IMR-90 (cell line): Measurements from ENCODE around the gene DGKD. TPM values are rescaled to one million over a fixed set of nuclear protein-coding genes. Genes with fewer than 3 reads are reported as not detected.

Experiments
- ATAC-seq: fragments of 200-7000 bp; cut with Tn5 transposase; 2 replicates; pipeline ENCODE4 v1.9.1; 2020; ENCODE audit warnings: low read depth, mild to moderate bottlenecking, moderate library complexity
- BruUV-seq: library from RNA; stranded (reverse); fragments of 400-500 nt; replicated peaks from 2 replicates; lab custom pipeline; 2021; lab: Mats Ljungman, UMichigan
- CTCF ChIA-PET: fragments of 300-600 bp; formaldehyde crosslinking; extraction: SDS; loops from one replicate; lab custom pipeline; 2021; ENCODE audit warnings: antibody characterized with exemption; lab: Yijun Ruan, JAX
- POLR2A ChIA-PET: fragments of 300-600 bp; sonication (Branson Sonifier 250); formaldehyde crosslinking; loops from one replicate; lab custom pipeline; 2022; ENCODE audit warnings: antibody characterized with exemption; ENCODE audit not compliant: unreplicated experiment; lab: Charles Lee
- DNase-seq: peaks from one replicate; pipeline ENCODE4 v3.0.0; 2013
- H2AFZ ChIP-seq: replicated peaks from 2 replicates; pipeline ENCODE3; 2013; ENCODE audit warnings: low read length, mild to moderate bottlenecking; ENCODE audit not compliant: poor library complexity
- H2AK5ac ChIP-seq: 2 replicates; pipeline ENCODE4 v1.6.1; 2013; ENCODE audit warnings: low read depth, low read length, inconsistent platforms
- H2AK9ac ChIP-seq: replicated peaks from 2 replicates; pipeline ENCODE3; 2013; ENCODE audit warnings: mild to moderate bottlenecking, low read depth, low read length, moderate library complexity; ENCODE audit not compliant: poor library complexity
- H2BK120ac ChIP-seq: 2 replicates; pipeline ENCODE4 v1.6.1; 2013; ENCODE audit warnings: low read depth, low read length, inconsistent platforms
- H2BK15ac ChIP-seq: 3 replicates; pipeline ENCODE4 v1.6.1; 2013; ENCODE audit warnings: low read depth, low read length, inconsistent platforms
- H2BK20ac ChIP-seq: 2 replicates; pipeline ENCODE4 v1.6.1; 2013; ENCODE audit warnings: low read depth, mild to moderate bottlenecking, inconsistent platforms, low read length, moderate library complexity
- H2BK5ac ChIP-seq: 2 replicates; pipeline ENCODE4 v1.6.1; 2013; ENCODE audit warnings: mild to moderate bottlenecking, low read depth, low read length, inconsistent platforms; ENCODE audit not compliant: poor library complexity, severe bottlenecking
- H3K14ac ChIP-seq: replicated peaks from 2 replicates; pipeline ENCODE4 v1.6.1; 2013; ENCODE audit warnings: low read depth, low read length, inconsistent platforms
- H3K18ac ChIP-seq: 2 replicates; pipeline ENCODE4 v1.6.1; 2013; ENCODE audit warnings: low read depth, low read length, control low read depth
- H3K23ac ChIP-seq: 2 replicates; pipeline ENCODE4 v1.6.1; 2013; ENCODE audit warnings: low read depth, low read length, inconsistent platforms
- H3K27ac ChIP-seq: 2 replicates; pipeline ENCODE4 v1.5.1; 2013; ENCODE audit warnings: mild to moderate bottlenecking, control low read depth, low read length; ENCODE audit not compliant: insufficient read depth
- H3K27me3 ChIP-seq: 2 replicates; pipeline ENCODE4 v1.6.1; 2013; ENCODE audit warnings: low read length; ENCODE audit not compliant: control insufficient read depth, insufficient read depth
- H3K36me3 ChIP-seq: 2 replicates; pipeline ENCODE4 v1.6.1; 2013; ENCODE audit warnings: low read length, mixed read lengths; ENCODE audit not compliant: control insufficient read depth, insufficient read depth
- H3K4ac ChIP-seq: 2 replicates; pipeline ENCODE4 v1.6.1; 2013; ENCODE audit warnings: low read depth, low read length, inconsistent platforms
- H3K4me1 ChIP-seq: 2 replicates; pipeline ENCODE4 v1.6.1; 2013; ENCODE audit warnings: low read length, mixed read lengths; ENCODE audit not compliant: control insufficient read depth, insufficient read depth
- H3K4me2 ChIP-seq: 2 replicates; pipeline ENCODE4 v1.6.1; 2013; ENCODE audit warnings: low read depth, mild to moderate bottlenecking, control low read depth, low read length, moderate library complexity
- H3K4me3 ChIP-seq: 2 replicates; pipeline ENCODE4 v1.5.1; 2013; ENCODE audit warnings: low read depth, mild to moderate bottlenecking, control low read depth, low read length, moderate library complexity; ENCODE audit not compliant: insufficient read depth
- H3K56ac ChIP-seq: 2 replicates; pipeline ENCODE4 v1.6.1; 2013; ENCODE audit warnings: low read length, inconsistent platforms; ENCODE audit not compliant: insufficient read depth; ENCODE audit errors: extremely low read depth
- H3K79me1 ChIP-seq, 2 experiments: 2 replicates each; pipeline ENCODE4 v1.6.1; 2013; ENCODE audit warnings: low read length in 2 of 2, inconsistent platforms in 1 of 2, low read depth in 1 of 2
- H3K9ac ChIP-seq: 2 replicates; pipeline ENCODE4 v1.6.1; 2013; ENCODE audit warnings: low read depth, low read length, control low read depth
- H3K9me1 ChIP-seq: 2 replicates; pipeline ENCODE4 v1.6.1; 2013; ENCODE audit warnings: low read length, inconsistent platforms; ENCODE audit not compliant: insufficient read depth
- H3K9me3 ChIP-seq: 2 replicates; pipeline ENCODE4 v1.6.1; 2013; ENCODE audit warnings: low read length; ENCODE audit not compliant: control insufficient read depth, insufficient read depth
- H4K20me1 ChIP-seq: 2 replicates; pipeline ENCODE4 v1.6.1; 2013; ENCODE audit warnings: low read length, inconsistent platforms; ENCODE audit not compliant: insufficient read depth
- H4K5ac ChIP-seq: 2 replicates; pipeline ENCODE4 v1.6.1; 2013; ENCODE audit warnings: mild to moderate bottlenecking, low read depth, low read length, control low read depth
- H4K8ac ChIP-seq, 2 experiments: 2 replicates each; pipeline ENCODE4 v1.6.1; 2013; ENCODE audit warnings: low read depth in 2 of 2, low read length in 2 of 2, control low read depth in 1 of 2, inconsistent platforms in 1 of 2
- H4K91ac ChIP-seq: 2 replicates; pipeline ENCODE4 v1.6.1; 2013; ENCODE audit warnings: low read depth, low read length, inconsistent platforms; ENCODE audit not compliant: insufficient read depth
- BHLHE40 ChIP-seq: fragments of 150-350 bp; IDR thresholded peaks from 2 replicates; pipeline ENCODE4 v1.6.1; 2016; ENCODE audit warnings: mild to moderate bottlenecking, low read depth, low read length
- CEBPB ChIP-seq: IDR thresholded peaks from 2 replicates; pipeline ENCODE4 v1.6.1; 2012; ENCODE audit warnings: low read depth, low read length, improper control_type of control experiment
- CTCF ChIP-seq: conservative IDR thresholded peaks from 2 replicates; pipeline ENCODE4 v1.5.1; 2012; ENCODE audit warnings: mild to moderate bottlenecking, low read depth, low read length, improper control_type of control experiment
- FOS ChIP-seq: fragments of 150-350 bp; IDR thresholded peaks from 2 replicates; pipeline ENCODE4 v1.6.1; 2016; ENCODE audit warnings: low read depth, low read length
- NFE2L2 ChIP-seq: fragments of 150-350 bp; IDR thresholded peaks from 2 replicates; pipeline ENCODE4 v1.6.1; 2016; ENCODE audit warnings: low read depth, mild to moderate bottlenecking, low read length
- RFX5 ChIP-seq: IDR thresholded peaks from 2 replicates; pipeline ENCODE4 v1.8.0; 2012; ENCODE audit warnings: low read depth, mild to moderate bottlenecking, low read length, moderate library complexity
- USF2 ChIP-seq: fragments of 150-350 bp; IDR thresholded peaks from 2 replicates; pipeline ENCODE4 v1.6.1; 2017; ENCODE audit warnings: mild to moderate bottlenecking, antibody characterized with exemption, low read length, low read depth
- WGBS, 2 experiments: methylation state at CpG; one replicate each; pipeline versions ENCODE4 v1.1.5 to v1.1.7; 2013; ENCODE audit warnings: missing lambda C conversion rate in 2 of 2; ENCODE audit not compliant: insufficient read length in 1 of 2; ENCODE audit errors: extremely low coverage in 2 of 2; 5-methylcytosine and 5-hydroxymethylcytosine counted together
- dilution Hi-C: fragments of 300-500 bp; cut with HindIII; formaldehyde crosslinking; loops from one replicate; pipeline ENCODE4 v1.14.3; 2018; ENCODE audit warnings: low sequenced_read_pairs; ENCODE audit not compliant: unreplicated experiment
- in situ Hi-C: fragments of 300-500 bp; cut with MboI; formaldehyde crosslinking; loops from 3 replicates; pipeline ENCODE4 v1.14.3; 2019; ENCODE audit warnings: low sequenced_read_pairs, inconsistent platforms, mixed read lengths
- intact Hi-C: fragments of 100-400 bp; cut with micrococcal nuclease; formaldehyde crosslinking; loops from 2 replicates; pipeline ENCODE4 v1.10.0; 2022
- polyA plus RNA-seq, 3 experiments: library from polyadenylated mRNA; depleted of rRNA; stranded (reverse); fragments of >200 nt; gene quantifications; 2 replicates each; pipeline ENCODE4 v1.2.3, GENCODE V29; 2012; ENCODE audit warnings: low replicate concordance in 1 of 3
- total RNA-seq: library from RNA; depleted of rRNA; stranded (reverse); fragments of >200 nt; gene quantifications from 2 replicates; pipeline ENCODE4 v1.2.3, GENCODE V29; 2012
- TF ChIP-seq, protein P1 (sequence below): fragments of 150-350 bp; IDR thresholded peaks from 2 replicates; pipeline ENCODE4 v1.6.1; 2016; ENCODE audit warnings: low read depth, mild to moderate bottlenecking, low read length, moderate library complexity, borderline replicate concordance

DGKD gene
- total and polyA plus RNA-seq, 2 of the 4 experiments (the other 2 are of a cell fraction) = 6.5 to 10.1 TPM

DNA sequence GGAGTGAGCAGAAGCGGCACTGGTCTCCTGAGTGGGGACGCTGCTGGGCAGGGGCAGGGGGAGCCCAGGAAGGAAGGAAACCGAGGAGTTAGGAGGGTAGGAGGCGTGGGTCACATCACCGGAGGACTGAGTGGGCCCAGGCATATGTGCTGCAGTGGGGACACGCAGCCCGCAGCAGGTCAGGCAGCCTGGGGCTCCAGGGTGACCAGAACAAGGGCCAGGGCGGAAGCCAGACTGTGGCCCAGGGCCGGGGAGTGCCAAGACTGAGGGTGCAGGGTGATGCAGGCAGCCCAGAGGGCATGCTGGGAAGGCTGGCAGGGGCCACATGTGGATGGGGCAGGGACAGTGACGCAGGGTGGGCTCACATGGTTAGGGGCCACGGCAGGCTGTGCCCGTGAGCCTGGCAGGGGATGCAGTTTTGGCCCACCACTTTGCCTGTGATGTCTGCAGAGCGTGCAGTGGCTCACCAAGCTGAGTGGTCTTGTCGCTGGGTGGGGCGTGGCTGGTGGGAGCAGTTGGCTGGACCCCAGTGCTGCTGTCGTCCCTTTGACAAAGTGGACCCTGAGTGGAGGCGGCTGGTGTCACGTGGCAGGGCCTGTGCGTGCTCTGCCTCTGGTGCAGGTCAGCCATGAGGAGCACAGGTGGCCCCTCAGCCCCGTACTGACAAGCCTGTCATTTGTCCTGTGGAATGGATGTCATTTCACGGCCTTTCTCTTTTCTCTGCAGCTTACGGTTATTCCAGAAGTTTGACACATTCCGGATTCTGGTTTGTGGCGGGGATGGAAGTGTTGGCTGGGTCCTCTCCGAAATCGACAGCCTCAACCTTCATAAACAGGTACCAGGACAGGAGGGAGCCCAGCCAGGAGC is 87.1 kb downstream of the DGKD start:
- H3K9me1 ChIP-seq = no peaks in the 10 kb centered on the region; the same call in 1 of the 2 replicates
- dilution Hi-C loops = no loop called here
- H3K4ac ChIP-seq = no peak overlapping the region
- H2BK15ac ChIP-seq = no peak overlapping the region
- H3K56ac ChIP-seq = no peak overlapping the region
- TF ChIP-seq BHLHE40 = no peak
- no peak for TF ChIP-seq RFX5
- TF ChIP-seq FOS = no peak
- no peak for TF ChIP-seq CTCF
- TF ChIP-seq, protein P1, sequence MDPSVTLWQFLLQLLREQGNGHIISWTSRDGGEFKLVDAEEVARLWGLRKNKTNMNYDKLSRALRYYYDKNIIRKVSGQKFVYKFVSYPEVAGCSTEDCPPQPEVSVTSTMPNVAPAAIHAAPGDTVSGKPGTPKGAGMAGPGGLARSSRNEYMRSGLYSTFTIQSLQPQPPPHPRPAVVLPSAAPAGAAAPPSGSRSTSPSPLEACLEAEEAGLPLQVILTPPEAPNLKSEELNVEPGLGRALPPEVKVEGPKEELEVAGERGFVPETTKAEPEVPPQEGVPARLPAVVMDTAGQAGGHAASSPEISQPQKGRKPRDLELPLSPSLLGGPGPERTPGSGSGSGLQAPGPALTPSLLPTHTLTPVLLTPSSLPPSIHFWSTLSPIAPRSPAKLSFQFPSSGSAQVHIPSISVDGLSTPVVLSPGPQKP = no peak
- no peak for TF ChIP-seq CEBPB
- no peak for TF ChIP-seq NFE2L2
- no peak for TF ChIP-seq USF2
- no peak overlapping the region for H3K27ac ChIP-seq
- no peak overlapping the region for H3K4me3 ChIP-seq
- 96% methylated on average over 11 of the region's 26 CpGs; no CpG with 5 or more reads in 1 of the 2 experiments for WGBS, 2 experiments
- H2AK9ac ChIP-seq = peak overlapping the region; percentile 53
- H2AFZ ChIP-seq = no peak overlapping the region
- H3K4me2 ChIP-seq = no peak overlapping the region
- no peaks in the 10 kb centered on the region for H3K9me3 ChIP-seq
- H4K8ac ChIP-seq = no peak overlapping the region
- no peak overlapping the region for H4K5ac ChIP-seq
- no peaks in the 10 kb centered on the region; a peak in 1 of 4 replicates for H3K79me1 ChIP-seq
- no peak for ATAC-seq
- in situ Hi-C loops = loop anchor here (10.0 kb wide), 1 partner anchor 157 kb away; no protein-coding TSS in a partner anchor
- no peak overlapping the region for H2AK5ac ChIP-seq
- intact Hi-C loops = no loop called here
- no peak overlapping the region for H2BK20ac ChIP-seq
- no peaks in the 10 kb centered on the region for H3K27me3 ChIP-seq
- POLR2A ChIA-PET = no interaction called here
- no peak overlapping the region for H4K91ac ChIP-seq
- DNase-seq = no peak
- BruUV-seq = no TSS peak
- H3K36me3 ChIP-seq = peaks cover 22% of the 10 kb centered on the region
- H3K18ac ChIP-seq = no peak overlapping the region
- H3K4me1 ChIP-seq = no peaks in the 10 kb centered on the region
- no peak overlapping the region for H3K23ac ChIP-seq
- no peak overlapping the region for H2BK120ac ChIP-seq
- H2BK5ac ChIP-seq = no peak overlapping the region
- no peaks in the 10 kb centered on the region for H4K20me1 ChIP-seq
- H3K14ac ChIP-seq = no peak overlapping the region
- CTCF ChIA-PET = no interaction called here
- no peak overlapping the region for H3K9ac ChIP-seq
